HepG2 (cell line): Measurements from ENCODE around the gene PRPSAP1. TPM values are rescaled to one million over a fixed set of nuclear protein-coding genes. Genes with fewer than 3 reads are reported as not detected.

ENCODE experiments used
- ATAC-seq: fragments of 200-7000 bp; cut with Tn5 transposase; 3 replicates; pipeline ENCODE4 v1.9.1; 2020; ENCODE audit warnings: mild to moderate bottlenecking, moderate library complexity
- BruUV-seq: library from RNA; stranded (reverse); fragments of 400-500 nt; replicated peaks from 2 replicates; lab custom pipeline; 2021; lab: Mats Ljungman, UMichigan
- CTCF ChIA-PET: fragments of 300-600 bp; formaldehyde crosslinking; extraction: SDS; loops from one replicate; lab custom pipeline; 2021; ENCODE audit warnings: low total read pairs, inconsistent platforms, low intra/inter-chr PET ratio; lab: Yijun Ruan, JAX
- POLR2A ChIA-PET: fragments of 350-600 bp; sonication (Branson Sonifier 250); formaldehyde crosslinking; loops from one replicate; lab custom pipeline; 2020; ENCODE audit warnings: antibody characterized with exemption, inconsistent platforms; lab: Yijun Ruan, JAX
- DNase-seq: peaks from one replicate; pipeline ENCODE4 v3.0.0-alpha.2; 2015; ENCODE audit warnings: low spot score
- FAIRE-seq: peaks from 3 replicates; lab custom pipeline; 2011; peaks lifted over from hg19 to GRCh38; lab: Jason Lieb, UNC
- H2AFZ ChIP-seq: one replicate; pipeline ENCODE4 v1.6.1; 2011; ENCODE audit warnings: low read length, inconsistent platforms
- H3K27ac ChIP-seq: fragments of 300-600 bp; 3 replicates; pipeline ENCODE4 v1.8.0; 2011; ENCODE audit warnings: mixed run types, mild to moderate bottlenecking, mixed read lengths, low read length, inconsistent platforms; ENCODE audit not compliant: insufficient read depth; ENCODE audit errors: extremely low read length
- H3K27me3 ChIP-seq, 2 experiments: fragments of 200-600 bp in 1 of 2; 2 replicates in 1 of 2; 3 replicates in 1 of 2; pipeline versions ENCODE4 v1.6.0 to v1.8.0; 2011; ENCODE audit warnings: low read length in 2 of 2, mild to moderate bottlenecking in 2 of 2, moderate library complexity in 2 of 2, inconsistent platforms in 1 of 2; ENCODE audit not compliant: insufficient read depth in 2 of 2, control insufficient read depth in 1 of 2
- H3K36me3 ChIP-seq, 2 experiments: fragments of 200-600 bp in 1 of 2; replicated peaks in 1 of 2; 2 replicates in 1 of 2; 3 replicates in 1 of 2; pipeline versions ENCODE4 v1.5.1 to v1.8.0; 2011; ENCODE audit warnings: low read length in 2 of 2, inconsistent platforms in 1 of 2; ENCODE audit not compliant: insufficient read depth in 2 of 2, control insufficient read depth in 1 of 2
- H3K4me1 ChIP-seq: 2 replicates; pipeline ENCODE4 v1.5.1; 2012; ENCODE audit warnings: low read length, inconsistent platforms; ENCODE audit not compliant: insufficient read depth
- H3K4me2 ChIP-seq: 2 replicates; pipeline ENCODE4 v1.6.0; 2011; ENCODE audit warnings: low read depth, low read length, inconsistent platforms
- H3K4me3 ChIP-seq, 3 experiments: fragments of 200-600 bp in 1 of 3; sonication (generic), shearing (Covaris generic) in 1 of 3; replicated peaks in 1 of 3; 2 replicates each; pipeline ENCODE4 v1.5.1; 2011 to 2016; ENCODE audit warnings: low read length in 3 of 3, inconsistent platforms in 2 of 3, low read depth in 2 of 3, mild to moderate bottlenecking in 2 of 3, control low read depth in 1 of 3, mixed read lengths in 1 of 3; ENCODE audit not compliant: insufficient read depth in 1 of 3
- H3K79me2 ChIP-seq: one replicate; pipeline ENCODE4 v1.6.1; 2011; ENCODE audit warnings: low read length, inconsistent platforms; ENCODE audit not compliant: insufficient read depth
- H3K9ac ChIP-seq: 2 replicates; pipeline ENCODE4 v1.6.0; 2011; ENCODE audit warnings: mild to moderate bottlenecking, low read depth, low read length, inconsistent platforms; ENCODE audit not compliant: insufficient read depth
- H3K9me3 ChIP-seq: 2 replicates; pipeline ENCODE4 v1.5.1; 2012; ENCODE audit warnings: mild to moderate bottlenecking, low read length
- H4K20me1 ChIP-seq: 2 replicates; pipeline ENCODE4 v1.6.0; 2011; ENCODE audit warnings: inconsistent platforms, mild to moderate bottlenecking, low read length, moderate library complexity; ENCODE audit not compliant: insufficient read depth
- HOMEZ ChIP-seq: IDR thresholded peaks from 2 replicates; pipeline ENCODE4 v1.6.1; 2016; ENCODE audit warnings: low read depth
- MEIS2 ChIP-seq: sonication (generic); formaldehyde crosslinking; IDR thresholded peaks from 2 replicates; pipeline ENCODE4 v1.9.0; 2021; ENCODE audit warnings: mild to moderate bottlenecking, missing genetic modification reagents
- PAF1 ChIP-seq: IDR thresholded peaks from 2 replicates; pipeline ENCODE4 v1.6.1; 2016; ENCODE audit warnings: missing genetic modification reagents, missing compliant biosample characterization
- POLR2AphosphoS2 ChIP-seq: IDR thresholded peaks from 2 replicates; pipeline ENCODE4 v1.6.1; 2011; ENCODE audit warnings: low read depth, low read length, improper control_type of control experiment
- RBM22 ChIP-seq: fragments of 200-400 bp; formaldehyde crosslinking; optimal IDR thresholded peaks from 2 replicates; pipeline ENCODE3; 2017; ENCODE audit warnings: mild to moderate bottlenecking, low read length, moderate library complexity
- SMYD3 ChIP-seq: sonication (generic); formaldehyde crosslinking; IDR thresholded peaks from 2 replicates; pipeline ENCODE4 v1.8.1; 2023; ENCODE audit warnings: mild to moderate bottlenecking, missing genetic modification reagents
- SSRP1 ChIP-seq: IDR thresholded peaks from 2 replicates; pipeline ENCODE4 v1.6.1; 2016; ENCODE audit warnings: control low read depth
- ZNF484 ChIP-seq: sonication (generic); formaldehyde crosslinking; IDR thresholded peaks from 2 replicates; pipeline ENCODE4 v1.5.1; 2020; ENCODE audit warnings: mild to moderate bottlenecking, low read depth, missing genetic modification reagents, borderline replicate concordance
- WGBS: methylation state at CpG from one replicate; pipeline ENCODE4 v1.1.6; 2017; ENCODE audit warnings: low lambda C conversion rate; 5-methylcytosine and 5-hydroxymethylcytosine counted together
- in situ Hi-C: cut with HindIII; loops from 2 replicates; pipeline ENCODE4 v1.10.0; 2017; ENCODE audit warnings: low pct_unique_long_range_greater_than_20kb; ENCODE audit not compliant: extremely low pct_ligation_motif_present
- intact Hi-C: fragments of 100-400 bp; cut with micrococcal nuclease; formaldehyde crosslinking; loops from one replicate; pipeline ENCODE4 v1.10.0; 2022; ENCODE audit not compliant: unreplicated experiment
- polyA plus RNA-seq, 8 experiments: library from polyadenylated mRNA; depleted of rRNA in 3 of 8; stranded (reverse) in 7 of 8; unstranded in 1 of 8; fragments of >200 nt; fragmentation: Illumina TruSeq in 4 of 8; extraction: Trizol in 4 of 8; gene quantifications; 2 replicates each; pipeline versions ENCODE4 v1.2.1 to v1.2.3, GENCODE V29; 2011 to 2016; ENCODE audit warnings: low read depth in 4 of 8, missing spikeins in 1 of 8, mixed read lengths in 1 of 8; ENCODE audit not compliant: insufficient read depth in 1 of 8
- total RNA-seq, 5 experiments: library from RNA; depleted of rRNA; stranded (reverse); fragments of >200 nt; fragmentation: Illumina TruSeq; extraction: Trizol; gene quantifications; 2 replicates each; pipeline ENCODE4 v1.2.3, GENCODE V29; 2016; ENCODE audit warnings: low read depth in 1 of 5
- TF ChIP-seq, protein P1 (sequence below): sonication (generic); formaldehyde crosslinking; IDR thresholded peaks from 2 replicates; pipeline ENCODE4 v1.9.0; 2022; ENCODE audit warnings: low read depth, missing genetic modification reagents

PRPSAP1 gene
- total and polyA plus RNA-seq, 2 of the 13 experiments (the other 11 are each of a cell fraction or from before 2014, with no cell fraction given), result 91.1 to 314 TPM

DNA sequence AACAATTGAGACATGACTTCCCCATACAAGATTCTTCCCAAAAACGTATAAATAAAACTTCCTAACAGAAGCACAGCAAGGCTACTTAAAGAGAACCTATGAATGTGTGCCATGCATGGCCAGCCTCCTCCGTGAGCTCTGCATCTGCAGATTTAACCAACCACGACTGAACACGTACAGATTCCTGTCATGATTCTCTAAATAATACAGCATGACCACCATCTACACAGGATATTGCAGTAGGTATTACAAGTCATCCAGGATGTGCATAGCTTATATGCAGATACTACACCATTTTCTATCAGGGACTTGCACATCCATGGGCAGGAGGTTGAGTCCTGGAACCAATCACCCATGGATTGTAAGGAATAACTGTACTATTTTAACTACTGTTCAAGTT is 44.3 kb downstream of the PRPSAP1 start:
- H3K27ac ChIP-seq, result no peak overlapping the region
- H3K9ac ChIP-seq, result no peak overlapping the region
- peaks cover 18 to 44% of the 10 kb centered on the region in 2 experiments for H3K36me3 ChIP-seq
- WGBS, result 88% methylated on average over 4 of the region's 4 CpGs
- TF ChIP-seq PAF1 (CRISPR knock-in tag) (peak; percentile 86; the same call in 1 of the 2 replicates), POLR2AphosphoS2 (peak; percentile 18; the same call in 1 of the 2 replicates), RBM22 (peak; percentile 35), ZNF484 (CRISPR knock-in tag) (no peak), HOMEZ (CRISPR knock-in tag) (no peak), SSRP1 (CRISPR knock-in tag) (0 out of 2 replicates have a peak, but pooled peaks have one; percentile 40), SMYD3 (CRISPR knock-in tag) (no peak), MEIS2 (CRISPR knock-in tag) (no peak)
- TF ChIP-seq, protein P1, sequence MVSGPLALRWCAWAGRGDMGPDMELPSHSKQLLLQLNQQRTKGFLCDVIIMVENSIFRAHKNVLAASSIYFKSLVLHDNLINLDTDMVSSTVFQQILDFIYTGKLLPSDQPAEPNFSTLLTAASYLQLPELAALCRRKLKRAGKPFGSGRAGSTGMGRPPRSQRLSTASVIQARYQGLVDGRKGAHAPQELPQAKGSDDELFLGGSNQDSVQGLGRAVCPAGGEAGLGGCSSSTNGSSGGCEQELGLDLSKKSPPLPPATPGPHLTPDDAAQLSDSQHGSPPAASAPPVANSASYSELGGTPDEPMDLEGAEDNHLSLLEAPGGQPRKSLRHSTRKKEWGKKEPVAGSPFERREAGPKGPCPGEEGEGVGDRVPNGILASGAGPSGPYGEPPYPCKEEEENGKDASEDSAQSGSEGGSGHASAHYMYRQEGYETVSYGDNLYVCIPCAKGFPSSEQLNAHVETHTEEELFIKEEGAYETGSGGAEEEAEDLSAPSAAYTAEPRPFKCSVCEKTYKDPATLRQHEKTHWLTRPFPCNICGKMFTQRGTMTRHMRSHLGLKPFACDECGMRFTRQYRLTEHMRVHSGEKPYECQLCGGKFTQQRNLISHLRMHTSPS (CRISPR knock-in tag), result no peak
- TSS peak; percentile 43 for BruUV-seq
- ChIA-PET CTCF (no interaction called here), POLR2A (interaction anchor here (0.5 to 11.1 kb wide), 2 partner anchors 73 to 200 kb away, joined by 3 to 79 read pairs; partner anchors contain the start of gene SPHK1)
- FAIRE-seq (peak; percentile 4), DNase-seq (no peak), ATAC-seq (no peak)
- H3K4me3 ChIP-seq, result no peak overlapping the region
- intact Hi-C loops (no loop called here), in situ Hi-C loops (no loop called here)
- no peaks in the 10 kb centered on the region for H3K4me1 ChIP-seq
- H3K9me3 ChIP-seq, result no peaks in the 10 kb centered on the region
- no peaks in the 10 kb centered on the region for H4K20me1 ChIP-seq
- no peak overlapping the region for H3K4me2 ChIP-seq
- H3K27me3 ChIP-seq, result no peaks in the 10 kb centered on the region
- no peak overlapping the region for H2AFZ ChIP-seq
- H3K79me2 ChIP-seq, result no peaks in the 10 kb centered on the region
